ENCODE results near the gene ITGA4.

GRCh38 chr2:181420259-181421130, 36.7 kb upstream of the ITGA4 start:
- TF ChIP-seq EP300 (IDR thresholded peaks at IDR 0.05) (no peak), CTCF (IDR thresholded peaks at IDR 0.05) (no peak), POLR2AphosphoS5 (IDR thresholded peaks at IDR 0.05) (no peak)

Data from gastroesophageal sphincter (tissue), 3 donors.